Stomach smooth muscle (tissue), 2 donors: Measurements from ENCODE around the gene CBR1.

ENCODE experiments used
- H3K27ac ChIP-seq: one replicate; pipeline ENCODE4 v1.7.0; 2013; ENCODE audit warnings: mild to moderate bottlenecking, low read length, inconsistent platforms
- H3K27me3 ChIP-seq, 2 donors: one replicate each; pipeline ENCODE4 v1.7.0; 2013; ENCODE audit warnings: low read length in 2 of 2; ENCODE audit not compliant: insufficient read depth in 2 of 2, control insufficient read depth in 1 of 2
- H3K36me3 ChIP-seq, 2 donors: one replicate each; pipeline ENCODE4 v1.7.0; 2013; ENCODE audit warnings: low read length in 2 of 2; ENCODE audit not compliant: control insufficient read depth in 2 of 2, insufficient read depth in 2 of 2
- H3K4me1 ChIP-seq: one replicate; pipeline ENCODE4 v1.7.0; 2013; ENCODE audit warnings: low read length; ENCODE audit not compliant: control insufficient read depth, insufficient read depth
- H3K4me3 ChIP-seq, 2 donors: one replicate each; pipeline ENCODE4 v1.7.0; 2013; ENCODE audit warnings: low read length in 2 of 2
- H3K9ac ChIP-seq, 2 donors: one replicate each; pipeline ENCODE4 v1.7.0; 2013; ENCODE audit warnings: low read length in 2 of 2, mild to moderate bottlenecking in 1 of 2
- H3K9me3 ChIP-seq, 2 donors: one replicate each; pipeline ENCODE4 v1.7.0; 2013; ENCODE audit warnings: low read length in 2 of 2; ENCODE audit not compliant: control insufficient read depth in 2 of 2
- donor health status: healthy.
- donor health status: Pancreatic carcinoma.

CBR1 gene

GRCh38 chr21:36032647-36033406 is 37.0 kb upstream of the CBR1 start:
- Histone ChIP-seq H3K36me3 (peaks cover 18 to 20% of the 10 kb centered on the region in 2 donors), H3K9ac (no peak overlapping the region)

GRCh38 chr21:36034211-36034913 is 35.5 kb upstream of the CBR1 start:
- Histone ChIP-seq H3K9me3 (no peaks in the 10 kb centered on the region), H3K27me3 (no peaks in the 10 kb centered on the region), H3K27ac (no peak overlapping the region), H3K4me3 (no peak overlapping the region), H3K9ac (no peak overlapping the region), H3K36me3 (peaks cover 24 to 27% of the 10 kb centered on the region in 2 donors), H3K4me1 (no peaks in the 10 kb centered on the region)

More at GRCh38 chr21:36032647-36033406, 37.0 kb upstream of the CBR1 start:
- H3K4me3 ChIP-seq = no peak overlapping the region
- no peak overlapping the region for H3K27ac ChIP-seq
- H3K27me3 ChIP-seq = no peaks in the 10 kb centered on the region
- no peaks in the 10 kb centered on the region for H3K9me3 ChIP-seq
- peaks cover 4% of the 10 kb centered on the region for H3K4me1 ChIP-seq

GRCh38 chr21:36035381-36035791 is 34.4 kb upstream of the CBR1 start:
- H3K4me1 ChIP-seq = no peaks in the 10 kb centered on the region
- H3K9ac ChIP-seq = no peak overlapping the region
- no peak overlapping the region for H3K27ac ChIP-seq
- no peaks in the 10 kb centered on the region for H3K9me3 ChIP-seq
- no peak overlapping the region for H3K4me3 ChIP-seq
- peaks cover 30 to 32% of the 10 kb centered on the region in 2 donors for H3K36me3 ChIP-seq
- H3K27me3 ChIP-seq = no peaks in the 10 kb centered on the region

GRCh38 chr21:36038701-36039497 is 30.9 kb upstream of the CBR1 start:
- Histone ChIP-seq H3K27ac (no peak overlapping the region), H3K4me1 (no peaks in the 10 kb centered on the region), H3K36me3 (peaks cover 39 to 43% of the 10 kb centered on the region in 2 donors), H3K9ac (no peak overlapping the region), H3K9me3 (no peaks in the 10 kb centered on the region), H3K27me3 (no peaks in the 10 kb centered on the region), H3K4me3 (no peak overlapping the region)

- Histone ChIP-seq H3K9ac (no peak overlapping the region), H3K4me3 (no peak overlapping the region), H3K27me3 (no peaks in the 10 kb centered on the region), H3K4me1 (no peaks in the 10 kb centered on the region), H3K9me3 (no peaks in the 10 kb centered on the region), H3K27ac (no peak overlapping the region), H3K36me3 (peaks cover 44 to 46% of the 10 kb centered on the region in 2 donors)
Observed at GRCh38 chr21:36039861-36040260, 30.0 kb upstream of the CBR1 start.

GRCh38 chr21:36040389-36040788 is 29.4 kb upstream of the CBR1 start:
- Histone ChIP-seq H3K4me3 (no peak overlapping the region), H3K36me3 (peaks cover 45 to 48% of the 10 kb centered on the region in 2 donors), H3K27me3 (no peaks in the 10 kb centered on the region), H3K9me3 (no peaks in the 10 kb centered on the region), H3K4me1 (no peaks in the 10 kb centered on the region), H3K27ac (no peak overlapping the region), H3K9ac (no peak overlapping the region)

- H3K27me3 ChIP-seq = no peaks in the 10 kb centered on the region
- no peak overlapping the region for H3K27ac ChIP-seq
- no peaks in the 10 kb centered on the region for H3K4me1 ChIP-seq
- no peak overlapping the region for H3K9ac ChIP-seq
- H3K4me3 ChIP-seq = no peak overlapping the region
- H3K9me3 ChIP-seq = no peaks in the 10 kb centered on the region
- peaks cover 42 to 47% of the 10 kb centered on the region in 2 donors for H3K36me3 ChIP-seq
Observed at GRCh38 chr21:36041910-36042309, 27.9 kb upstream of the CBR1 start.

GRCh38 chr21:36044056-36044455 is 25.8 kb upstream of the CBR1 start:
- Histone ChIP-seq H3K27ac (no peak overlapping the region), H3K36me3 (peaks cover 37 to 49% of the 10 kb centered on the region in 2 donors)

GRCh38 chr21:36045993-36046392 is 23.8 kb upstream of the CBR1 start:
- Histone ChIP-seq H3K9ac (no peak overlapping the region), H3K36me3 (peaks cover 43 to 52% of the 10 kb centered on the region in 2 donors), H3K27ac (no peak overlapping the region), H3K27me3 (no peaks in the 10 kb centered on the region), H3K4me1 (no peaks in the 10 kb centered on the region), H3K4me3 (no peak overlapping the region), H3K9me3 (no peaks in the 10 kb centered on the region)

More at GRCh38 chr21:36044056-36044455, 25.8 kb upstream of the CBR1 start:
- H3K27me3 ChIP-seq = no peaks in the 10 kb centered on the region
- no peaks in the 10 kb centered on the region for H3K9me3 ChIP-seq
- H3K4me1 ChIP-seq = no peaks in the 10 kb centered on the region
- H3K4me3 ChIP-seq = no peak overlapping the region
- no peak overlapping the region for H3K9ac ChIP-seq

- H3K9me3 ChIP-seq = no peaks in the 10 kb centered on the region
- no peaks in the 10 kb centered on the region for H3K4me1 ChIP-seq
- no peaks in the 10 kb centered on the region for H3K27me3 ChIP-seq
- no peak overlapping the region for H3K4me3 ChIP-seq
- H3K27ac ChIP-seq = no peak overlapping the region
- H3K9ac ChIP-seq = no peak overlapping the region
- H3K36me3 ChIP-seq = peaks cover 44 to 50% of the 10 kb centered on the region in 2 donors
Observed at GRCh38 chr21:36047139-36047538, 22.7 kb upstream of the CBR1 start.
